Osteoblast (primary cell): ENCODE data around the gene TTC33. TPM values are rescaled to one million over a fixed set of nuclear protein-coding genes. Genes with fewer than 3 reads are reported as not detected.

ENCODE experiments used
- DNase-seq: peaks from one replicate; pipeline ENCODE4 v3.0.0; 2011; ENCODE audit warnings: low spot score, mixed read lengths; ENCODE audit not compliant: insufficient read length; ENCODE audit errors: missing footprints
- H2AFZ ChIP-seq: 2 replicates; pipeline ENCODE4 v1.6.0; 2011; ENCODE audit warnings: mild to moderate bottlenecking, low read length
- H3K27ac ChIP-seq: 2 replicates; pipeline ENCODE4 v1.5.1; 2011; ENCODE audit warnings: mild to moderate bottlenecking, low read depth, low read length, moderate library complexity
- H3K27me3 ChIP-seq: 2 replicates; pipeline ENCODE4 v1.6.0; 2012; ENCODE audit warnings: mild to moderate bottlenecking, control low read depth, inconsistent platforms, low read length, moderate library complexity; ENCODE audit not compliant: insufficient read depth
- H3K36me3 ChIP-seq: 2 replicates; pipeline ENCODE4 v1.5.1; 2011; ENCODE audit warnings: mild to moderate bottlenecking, low read length, control low read depth, moderate library complexity; ENCODE audit not compliant: insufficient read depth
- H3K4me1 ChIP-seq: 2 replicates; pipeline ENCODE4 v1.5.1; 2011; ENCODE audit warnings: mild to moderate bottlenecking, low read length, control low read depth, moderate library complexity; ENCODE audit not compliant: insufficient read depth
- H3K4me2 ChIP-seq: 2 replicates; pipeline ENCODE4 v1.6.0; 2011; ENCODE audit warnings: mild to moderate bottlenecking, low read length; ENCODE audit not compliant: insufficient read depth
- H3K4me3 ChIP-seq: fragments of 200-600 bp; sonication (generic); 3 replicates; pipeline ENCODE4 v1.5.1; 2012; ENCODE audit warnings: mild to moderate bottlenecking, low read length, inconsistent platforms; ENCODE audit not compliant: insufficient read depth
- H3K79me2 ChIP-seq: 2 replicates; pipeline ENCODE4 v1.6.0; 2012; ENCODE audit warnings: mild to moderate bottlenecking, low read length, control low read depth, inconsistent platforms; ENCODE audit not compliant: insufficient read depth
- H3K9me3 ChIP-seq: 2 replicates; pipeline ENCODE4 v1.5.1; 2011; ENCODE audit warnings: low read depth, low read length, control low read depth
- H4K20me1 ChIP-seq: 2 replicates; pipeline ENCODE4 v1.6.0; 2012; ENCODE audit warnings: mild to moderate bottlenecking, low read length, control low read depth; ENCODE audit not compliant: insufficient read depth
- total RNA-seq: library from RNA; depleted of rRNA; stranded (reverse); fragments of >200 nt; gene quantifications from 2 replicates; pipeline ENCODE4 v1.2.3, GENCODE V29; 2012
- TF ChIP-seq, protein P1 (sequence below): IDR thresholded peaks from 2 replicates; pipeline ENCODE4 v1.5.1; 2011; ENCODE audit warnings: mild to moderate bottlenecking, low read depth, low read length, moderate library complexity; ENCODE audit errors: extremely low read depth

TTC33 gene
- total RNA-seq, 1 donor = 14.5 TPM

GRCh38 chr5:40480392-40480791 lies 275.4 kb downstream of the TTC33 start:
- Histone ChIP-seq H3K27me3 (no peaks in the 10 kb centered on the region), H2AFZ (no peak overlapping the region), H3K4me1 (peaks cover 36% of the 10 kb centered on the region), H3K4me3 (no peak overlapping the region), H3K9me3 (no peaks in the 10 kb centered on the region), H3K79me2 (no peaks in the 10 kb centered on the region), H3K27ac (no peak overlapping the region), H3K36me3 (no peaks in the 10 kb centered on the region), H3K4me2 (no peak overlapping the region), H4K20me1 (no peaks in the 10 kb centered on the region)
- TF ChIP-seq, protein P1, sequence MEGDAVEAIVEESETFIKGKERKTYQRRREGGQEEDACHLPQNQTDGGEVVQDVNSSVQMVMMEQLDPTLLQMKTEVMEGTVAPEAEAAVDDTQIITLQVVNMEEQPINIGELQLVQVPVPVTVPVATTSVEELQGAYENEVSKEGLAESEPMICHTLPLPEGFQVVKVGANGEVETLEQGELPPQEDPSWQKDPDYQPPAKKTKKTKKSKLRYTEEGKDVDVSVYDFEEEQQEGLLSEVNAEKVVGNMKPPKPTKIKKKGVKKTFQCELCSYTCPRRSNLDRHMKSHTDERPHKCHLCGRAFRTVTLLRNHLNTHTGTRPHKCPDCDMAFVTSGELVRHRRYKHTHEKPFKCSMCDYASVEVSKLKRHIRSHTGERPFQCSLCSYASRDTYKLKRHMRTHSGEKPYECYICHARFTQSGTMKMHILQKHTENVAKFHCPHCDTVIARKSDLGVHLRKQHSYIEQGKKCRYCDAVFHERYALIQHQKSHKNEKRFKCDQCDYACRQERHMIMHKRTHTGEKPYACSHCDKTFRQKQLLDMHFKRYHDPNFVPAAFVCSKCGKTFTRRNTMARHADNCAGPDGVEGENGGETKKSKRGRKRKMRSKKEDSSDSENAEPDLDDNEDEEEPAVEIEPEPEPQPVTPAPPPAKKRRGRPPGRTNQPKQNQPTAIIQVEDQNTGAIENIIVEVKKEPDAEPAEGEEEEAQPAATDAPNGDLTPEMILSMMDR = no peak
- no peak for DNase-seq

GRCh38 chr5:40479939-40480338 lies 275.8 kb downstream of the TTC33 start:
- Histone ChIP-seq H3K4me1 (peaks cover 40% of the 10 kb centered on the region), H3K4me3 (no peak overlapping the region), H2AFZ (no peak overlapping the region), H3K27ac (no peak overlapping the region), H3K27me3 (no peaks in the 10 kb centered on the region), H3K79me2 (no peaks in the 10 kb centered on the region), H3K36me3 (no peaks in the 10 kb centered on the region), H4K20me1 (no peaks in the 10 kb centered on the region), H3K4me2 (no peak overlapping the region), H3K9me3 (no peaks in the 10 kb centered on the region)
- no peak for DNase-seq
- TF ChIP-seq, protein P1 = no peak

GRCh38 chr5:40478766-40479165 lies 277.0 kb downstream of the TTC33 start:
- Histone ChIP-seq H3K27ac (peak overlapping the region; percentile 66), H3K9me3 (no peaks in the 10 kb centered on the region), H3K4me1 (peaks cover 41% of the 10 kb centered on the region), H3K36me3 (no peaks in the 10 kb centered on the region), H3K4me3 (no peak overlapping the region), H3K79me2 (no peaks in the 10 kb centered on the region), H3K4me2 (no peak overlapping the region), H4K20me1 (no peaks in the 10 kb centered on the region), H3K27me3 (no peaks in the 10 kb centered on the region), H2AFZ (no peak overlapping the region)
- DNase-seq = no peak
- TF ChIP-seq, protein P1 = no peak

GRCh38 chr5:40477856-40478546 lies 277.8 kb downstream of the TTC33 start:
- Histone ChIP-seq H3K4me3 (peak overlapping the region; percentile 38), H3K27me3 (no peaks in the 10 kb centered on the region), H2AFZ (no peak overlapping the region), H3K4me1 (peaks cover 41% of the 10 kb centered on the region), H3K9me3 (no peaks in the 10 kb centered on the region), H4K20me1 (no peaks in the 10 kb centered on the region), H3K36me3 (no peaks in the 10 kb centered on the region), H3K27ac (peak overlapping the region; percentile 66), H3K4me2 (peak overlapping the region; percentile 63), H3K79me2 (no peaks in the 10 kb centered on the region)
- TF ChIP-seq, protein P1 = no peak
- no peak for DNase-seq
